NCI-H2171 treated with DMSO at 0.1 percent for 48 hours (cell line): ENCODE measurements around the gene NOB1.
A peak's percentile ranks its signal among the peaks of the same experiment; 100 is the strongest.

Experiments used
- DNase-seq: peaks from one replicate; lab custom pipeline; 2025; lab: John Stamatoyannopoulos, UW

Gene NOB1

GRCh38 chr16:69721441-69721957 is 33.2 kb downstream of the NOB1 start:
- no peak for DNase-seq

GRCh38 chr16:69720822-69721430 is 33.8 kb downstream of the NOB1 start:
- no peak for DNase-seq

GRCh38 chr16:69718111-69718764 is 36.5 kb downstream of the NOB1 start:
- DNase-seq: no peak

GRCh38 chr16:69717066-69717465 is 37.7 kb downstream of the NOB1 start:
- DNase-seq: no peak

GRCh38 chr16:69712914-69713581 is 41.7 kb downstream of the NOB1 start:
- DNase-seq: no peak

GRCh38 chr16:69712277-69712676 is 42.4 kb downstream of the NOB1 start:
- no peak for DNase-seq

GRCh38 chr16:69711115-69711740 is 43.5 kb downstream of the NOB1 start:
- DNase-seq: no peak

GRCh38 chr16:69709456-69710084 is 45.2 kb downstream of the NOB1 start:
- peak; percentile 75 for DNase-seq

- DNase-seq: no peak
These were observed 46.6 kb downstream of the NOB1 start for GRCh38 chr16:69707920-69708683.

- no peak for DNase-seq
These were observed 47.8 kb downstream of the NOB1 start for GRCh38 chr16:69706975-69707340.

GRCh38 chr16:69706256-69706974 is 48.3 kb downstream of the NOB1 start:
- DNase-seq: no peak

GRCh38 chr16:69703638-69704037 is 51.1 kb downstream of the NOB1 start:
- DNase-seq: no peak

- no peak for DNase-seq
These were observed 52.9 kb downstream of the NOB1 start for GRCh38 chr16:69701866-69702265.

GRCh38 chr16:69701452-69701851 is 53.3 kb downstream of the NOB1 start:
- DNase-seq: no peak

GRCh38 chr16:69699915-69700314 is 54.8 kb downstream of the NOB1 start:
- no peak for DNase-seq

GRCh38 chr16:69698404-69698803 is 56.3 kb downstream of the NOB1 start:
- DNase-seq: no peak

GRCh38 chr16:69693916-69694315 is 60.8 kb downstream of the NOB1 start:
- DNase-seq: no peak

- no peak for DNase-seq
These were observed 62.5 kb downstream of the NOB1 start for GRCh38 chr16:69691980-69692911.
